Neural progenitor cell (in vitro differentiated cells): Measurements from ENCODE around the gene PRKCE.

Experiments
- CTCF ChIP-seq: fragments of 200-600 bp; sonication (generic); IDR thresholded peaks from 2 replicates; pipeline ENCODE4 v1.5.1; 2017; ENCODE audit warnings: antibody characterized with exemption, mild to moderate bottlenecking
- EZH2 ChIP-seq: fragments of 200-600 bp; sonication (generic); IDR thresholded peaks from 2 replicates; pipeline ENCODE4 v1.6.1; 2017; ENCODE audit warnings: antibody characterized with exemption, mild to moderate bottlenecking, moderate library complexity

- TF ChIP-seq CTCF, result no peak
- no peak for TF ChIP-seq EZH2
Observed at GRCh38 chr2:45617496-45617895, 34.0 kb upstream of the PRKCE start.
